Hepatocyte (in vitro differentiated cells): ENCODE results near the gene PLCD1.

Experiments used
- EZH2 ChIP-seq: fragments of 200-600 bp; sonication (generic); IDR thresholded peaks from 2 replicates; pipeline ENCODE4 v1.6.1; 2016; ENCODE audit warnings: antibody characterized with exemption, mild to moderate bottlenecking, borderline replicate concordance
- TF ChIP-seq, protein P1 (sequence below): fragments of 200-600 bp; sonication (generic); IDR thresholded peaks from 2 replicates; pipeline ENCODE4 v1.5.1; 2016; ENCODE audit warnings: antibody characterized with exemption, mild to moderate bottlenecking; ENCODE audit not compliant: poor library complexity

DNA sequence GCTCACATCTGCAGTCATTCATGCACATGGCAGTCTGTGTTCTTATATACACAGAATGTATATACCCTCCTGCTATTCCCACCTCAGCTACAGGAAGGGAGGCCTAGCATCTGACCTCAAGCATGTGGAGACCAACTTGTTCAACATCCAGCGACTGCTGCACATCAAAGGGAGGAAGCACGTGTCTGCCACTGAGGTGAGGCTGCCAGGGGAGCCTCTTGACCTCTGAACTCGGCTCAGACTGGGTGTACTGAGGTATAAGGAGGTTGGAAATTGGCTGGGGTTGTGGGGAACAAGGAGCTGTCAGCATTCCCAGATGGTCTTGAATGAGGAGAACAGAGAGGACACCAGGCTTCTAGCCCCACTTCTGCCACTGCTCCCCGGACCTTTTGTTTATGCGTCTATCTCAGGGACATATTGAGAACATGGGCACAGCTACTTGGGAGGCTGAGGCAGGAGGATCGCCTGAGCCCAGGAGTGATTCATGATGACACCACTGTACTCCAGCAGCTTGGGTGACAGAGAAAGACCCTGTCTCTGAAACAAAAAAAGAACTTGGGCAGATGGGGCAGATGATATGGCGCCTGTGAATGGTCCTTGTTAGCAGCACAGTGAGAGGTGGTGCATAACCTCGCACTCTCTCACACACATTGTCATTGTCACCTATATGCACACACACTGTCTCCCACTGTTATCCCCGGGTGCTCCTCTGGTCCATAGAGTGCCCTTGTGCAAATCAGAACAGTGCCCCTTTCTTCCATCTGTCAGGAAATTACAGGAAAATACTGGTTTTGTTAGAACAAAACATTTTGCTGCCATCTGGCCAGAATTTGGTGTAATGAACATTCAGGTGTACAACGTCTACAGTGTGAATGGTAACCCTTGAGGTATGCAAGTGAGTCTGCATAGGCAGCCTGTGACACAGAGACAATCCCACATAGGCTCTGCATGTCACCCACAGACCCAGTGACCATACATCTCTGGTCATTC, 33.5 kb downstream of the PLCD1 start:
- TF ChIP-seq, protein P1, sequence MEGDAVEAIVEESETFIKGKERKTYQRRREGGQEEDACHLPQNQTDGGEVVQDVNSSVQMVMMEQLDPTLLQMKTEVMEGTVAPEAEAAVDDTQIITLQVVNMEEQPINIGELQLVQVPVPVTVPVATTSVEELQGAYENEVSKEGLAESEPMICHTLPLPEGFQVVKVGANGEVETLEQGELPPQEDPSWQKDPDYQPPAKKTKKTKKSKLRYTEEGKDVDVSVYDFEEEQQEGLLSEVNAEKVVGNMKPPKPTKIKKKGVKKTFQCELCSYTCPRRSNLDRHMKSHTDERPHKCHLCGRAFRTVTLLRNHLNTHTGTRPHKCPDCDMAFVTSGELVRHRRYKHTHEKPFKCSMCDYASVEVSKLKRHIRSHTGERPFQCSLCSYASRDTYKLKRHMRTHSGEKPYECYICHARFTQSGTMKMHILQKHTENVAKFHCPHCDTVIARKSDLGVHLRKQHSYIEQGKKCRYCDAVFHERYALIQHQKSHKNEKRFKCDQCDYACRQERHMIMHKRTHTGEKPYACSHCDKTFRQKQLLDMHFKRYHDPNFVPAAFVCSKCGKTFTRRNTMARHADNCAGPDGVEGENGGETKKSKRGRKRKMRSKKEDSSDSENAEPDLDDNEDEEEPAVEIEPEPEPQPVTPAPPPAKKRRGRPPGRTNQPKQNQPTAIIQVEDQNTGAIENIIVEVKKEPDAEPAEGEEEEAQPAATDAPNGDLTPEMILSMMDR, result peak; percentile 16
- no peak for TF ChIP-seq EZH2
